GM12891 (cell line): ENCODE data around the gene ZNF865.

Source experiments
- DNase-seq: peaks from one replicate; pipeline ENCODE4 v3.0.0; 2011; ENCODE audit warnings: low spot score; ENCODE audit not compliant: insufficient read length
- FAIRE-seq: peaks from 2 replicates; lab custom pipeline; 2011; peaks lifted over from hg19 to GRCh38; lab: Jason Lieb, UNC
- PAX5 ChIP-seq: IDR thresholded peaks from 2 replicates; pipeline ENCODE4 v1.6.1; 2011; ENCODE audit warnings: low read length, moderate library complexity, mild to moderate bottlenecking; ENCODE audit not compliant: insufficient read depth, severe bottlenecking
- POLR2A ChIP-seq: IDR thresholded peaks from 2 replicates; pipeline ENCODE4 v1.6.1; 2011; ENCODE audit warnings: low read depth, low read length, control low read depth
- POLR2AphosphoS5 ChIP-seq: IDR thresholded peaks from 2 replicates; pipeline ENCODE4 v1.6.1; 2011; ENCODE audit warnings: low read depth, low read length, control low read depth
- POU2F2 ChIP-seq: IDR thresholded peaks from 2 replicates; pipeline ENCODE4 v1.6.1; 2011; ENCODE audit warnings: low read depth, mild to moderate bottlenecking, control low read depth, low read length, moderate library complexity
- SPI1 ChIP-seq: IDR thresholded peaks from 2 replicates; pipeline ENCODE4 v1.6.1; 2011; ENCODE audit warnings: low read depth, low read length, control low read depth
- TAF1 ChIP-seq: IDR thresholded peaks from 2 replicates; pipeline ENCODE4 v1.6.1; 2011; ENCODE audit warnings: low read depth, low read length, control low read depth

Gene ZNF865

DNA sequence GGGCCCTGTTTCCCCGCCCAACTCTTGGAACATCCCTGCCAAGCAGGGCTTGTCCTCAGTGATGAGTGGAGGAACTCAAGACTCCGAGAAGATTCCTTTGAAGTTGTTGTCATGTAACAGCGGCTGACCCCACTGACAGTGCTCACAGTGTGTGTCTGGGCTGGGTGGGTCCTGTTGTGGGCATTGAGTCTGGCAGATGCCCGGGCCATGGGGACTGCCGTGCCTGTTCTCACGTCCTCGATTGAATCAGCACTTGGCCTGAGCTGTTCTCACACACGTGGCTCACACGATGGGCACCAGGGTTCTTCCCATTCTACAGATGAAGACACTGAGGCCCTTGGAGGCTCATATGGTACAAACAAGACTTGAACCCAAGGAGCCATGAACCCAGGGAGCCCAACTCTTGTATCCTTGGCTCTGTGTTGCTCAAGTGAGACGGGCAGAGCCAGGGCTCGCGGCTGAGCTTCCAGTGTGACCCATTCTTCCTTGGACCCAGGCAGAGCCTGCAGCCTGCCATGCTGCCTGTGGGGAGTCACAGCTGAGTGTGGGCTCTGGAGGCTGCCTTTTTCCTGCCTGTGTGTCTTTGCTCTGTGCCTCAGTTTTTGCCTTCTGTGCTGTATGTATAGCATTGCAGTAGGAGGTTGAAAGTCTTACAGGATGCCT is 61.0 kb downstream of the ZNF865 start:
- no peak for DNase-seq
- no peak for FAIRE-seq

More for the DNA sequence above, 61.0 kb downstream of the ZNF865 start:
- no peak for TF ChIP-seq SPI1
- no peak for TF ChIP-seq POLR2A
- TF ChIP-seq TAF1: no peak
- no peak for TF ChIP-seq POU2F2
- no peak for TF ChIP-seq PAX5
- TF ChIP-seq POLR2AphosphoS5: no peak
